Measurements from ENCODE around the gene ALDH1L1. TPM values are rescaled to one million over a fixed set of nuclear protein-coding genes. Genes with fewer than 3 reads are reported as not detected.

ALDH1L1 gene
- total and polyA plus RNA-seq, 9 of the 15 experiments (the other 6 are each of a cell fraction or from before 2014, with no cell fraction given): 0.06 to 1.9 (median 0.57) TPM; not detected in 1

- POLR2A ChIA-PET: no interaction called here
- no peak overlapping the region for H3K9ac ChIP-seq (ENCODE audit: insufficient read depth in 1 of 2, low read depth in 2 of 2, low read length in 2 of 2)
- no peaks in the 10 kb centered on the region for H3K36me3 ChIP-seq (ENCODE audit: control insufficient read depth, insufficient read depth, low read length)
- no TSS peak for BruUV-seq (replicated peaks)
- no peaks in the 10 kb centered on the region for H3K9me3 ChIP-seq (replicated peaks; ENCODE audit: control insufficient read depth, insufficient read depth, low read depth, low read length)
- H4K20me1 ChIP-seq (replicated peaks; ENCODE audit: control insufficient read depth, insufficient read depth, low read length): 0 out of 2 replicates have a peak, but pooled peaks cover 9% of the 10 kb centered on the region
- no peaks in the 10 kb centered on the region; a peak in 1 of 5 replicates for H3K4me1 ChIP-seq (replicated peaks in 1 of 2; ENCODE audit: control insufficient read depth in 2 of 2, insufficient read depth in 2 of 2, low read length in 2 of 2)
- in situ Hi-C loops (cut with MboI) (loop anchor here (25.0 kb wide), 1 partner anchor 252 kb away; the partner anchor contains the start of gene CFAP100), intact Hi-C loops (cut with micrococcal nuclease) (no loop called here)
- H3K27me3 ChIP-seq (ENCODE audit: control insufficient read depth in 2 of 2, insufficient read depth in 2 of 2, low read length in 2 of 2): peaks cover 0 to 37% of the 10 kb centered on the region in 2 experiments; a peak in 2 of 5 replicates
- no peaks in the 10 kb centered on the region for H3K79me2 ChIP-seq (ENCODE audit: control insufficient read depth, insufficient read depth, low read length)
- H3K27ac ChIP-seq (ENCODE audit: extremely low read depth, low read depth, low read length): no peak overlapping the region
- no peak overlapping the region for H3K4me2 ChIP-seq (ENCODE audit: insufficient read depth, low read length)
- TF ChIP-seq ZFP36 (IDR thresholded peaks at IDR 0.05; ENCODE audit: low read depth, low read length, partially characterized antibody): no peak
- TF ChIP-seq ZNF395 (CRISPR knock-in tag; IDR thresholded peaks at IDR 0.05): no peak
- no peak for TF ChIP-seq NR2C1 (IDR thresholded peaks at IDR 0.05)
- TF ChIP-seq NR2C1 (tag; IDR thresholded peaks at IDR 0.05): no peak
- TF ChIP-seq JUNB (CRISPR knock-in tag; conservative IDR thresholded peaks at IDR 0.05): no peak
- TF ChIP-seq ATF1 (CRISPR knock-in tag; IDR thresholded peaks at IDR 0.05): no peak
- TF ChIP-seq ATF1 (tag; IDR thresholded peaks at IDR 0.05): no peak
- TF ChIP-seq ZNF512 (tag; IDR thresholded peaks at IDR 0.05): no peak
- no peak for TF ChIP-seq TAF9B (IDR thresholded peaks at IDR 0.05; ENCODE audit: partially characterized antibody)
- FAIRE-seq (no peak), ATAC-seq (no peak), DNase-seq (ENCODE audit: extremely low read depth in 1 of 4, low spot score in 3 of 4) (no peak)
- H2AFZ ChIP-seq (ENCODE audit: low read depth, low read length): no peak overlapping the region
- WGBS (ENCODE audit: insufficient coverage, low coverage, missing lambda C conversion rate): 38% methylated on average over 3 of the region's 3 CpGs
- H3K9me1 ChIP-seq (ENCODE audit: control insufficient read depth, insufficient read depth, low read length): no peaks in the 10 kb centered on the region
- H3K4me3 ChIP-seq: no peak overlapping the region
- CTCF ChIA-PET (ENCODE audit: low intra/inter-chr PET ratio): interaction anchor here (0.6 to 3.8 kb wide), 2 partner anchors 56 to 254 kb away, joined by 4 to 30 read pairs; no protein-coding TSS in a partner anchor
Observed at GRCh38 chr3:126135071-126135405, 45.3 kb downstream of the ALDH1L1 start.
